Measurements from ENCODE around the gene PPIF. TPM values are rescaled to one million over a fixed set of nuclear protein-coding genes. Genes with fewer than 3 reads are reported as not detected.

Gene PPIF
- total RNA-seq, 6 experiments from 2014 or later = 66.1 to 109 (median 98.9) TPM

DNA sequence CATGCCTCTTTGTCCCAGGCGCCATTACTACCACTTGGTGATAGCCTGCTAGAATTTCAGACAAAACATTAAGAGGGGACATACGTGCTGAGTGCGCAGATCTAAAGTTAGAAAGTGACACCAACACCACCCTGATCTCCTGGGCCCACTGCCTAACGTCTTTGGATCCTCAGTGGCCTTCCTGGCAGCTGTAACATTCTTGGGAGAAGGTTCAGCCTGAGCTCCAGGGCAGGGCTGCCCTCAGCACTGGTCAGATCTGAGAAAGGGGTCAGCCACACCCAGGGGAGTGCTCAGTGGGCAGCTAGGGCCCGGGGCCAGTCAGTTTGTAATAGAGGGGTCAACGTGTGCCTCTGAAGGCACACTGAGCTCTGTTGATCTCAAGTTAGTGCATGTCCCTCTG lies 49.8 kb downstream of the PPIF start:
- Mint-ChIP-seq H3K9me3 (no peaks in the 10 kb centered on the region), H3K4me1 (ENCODE audit: low read depth) (peaks cover 54% of the 10 kb centered on the region), H3K36me3 (ENCODE audit: low read depth) (peaks cover 31% of the 10 kb centered on the region), H3K4me3 (no peak overlapping the region), H3K27ac (peak overlapping the region; percentile 100), H3K27me3 (ENCODE audit: insufficient read depth) (peaks cover 3% of the 10 kb centered on the region)
- DNase-seq = no peak
- no peak for TF ChIP-seq CTCF (IDR thresholded peaks at IDR 0.05)

DNA sequence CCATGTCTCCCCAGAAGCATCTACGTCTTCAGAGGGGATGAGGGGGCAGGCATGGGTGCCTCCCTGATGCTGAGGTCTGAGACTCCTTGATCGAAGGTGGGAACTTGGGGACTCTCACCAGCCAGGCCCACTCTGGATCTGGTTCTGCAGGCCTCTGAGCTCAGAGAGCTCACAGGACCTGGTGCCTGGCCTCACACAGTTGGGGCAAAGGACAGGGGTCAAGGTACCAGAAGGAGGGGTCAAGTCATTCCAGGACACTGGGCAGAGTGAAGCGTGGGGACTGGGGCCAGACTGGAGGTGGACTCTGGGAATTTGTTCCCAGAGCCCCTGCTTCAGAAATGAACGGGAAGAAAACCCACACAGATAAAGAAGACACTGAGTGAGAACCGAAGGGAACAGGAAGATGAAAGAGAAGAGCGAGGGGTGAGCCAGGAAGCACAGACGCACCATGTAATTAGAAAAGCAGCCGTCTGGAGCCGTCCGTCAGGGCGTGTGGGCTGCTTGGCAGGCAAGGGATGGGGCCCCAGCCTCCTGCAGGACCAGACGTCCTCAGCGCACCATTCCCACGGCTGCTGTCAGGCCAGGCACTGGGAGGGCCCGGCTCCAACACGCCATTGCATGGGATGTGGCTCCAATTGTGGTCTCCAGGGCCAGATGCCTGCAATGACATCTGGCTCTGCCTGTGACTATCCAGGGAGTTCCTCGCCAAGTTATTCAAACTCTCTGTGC lies 50.5 kb downstream of the PPIF start:
- TF ChIP-seq CTCF (IDR thresholded peaks at IDR 0.05) = no peak
- peak overlapping the region; percentile 52 for H3K4me3 Mint-ChIP-seq
- peaks cover 48% of the 10 kb centered on the region for H3K4me1 Mint-ChIP-seq (ENCODE audit: low read depth)
- peaks cover 26% of the 10 kb centered on the region for H3K36me3 Mint-ChIP-seq (ENCODE audit: low read depth)
- H3K27me3 Mint-ChIP-seq (ENCODE audit: insufficient read depth) = peaks cover 4% of the 10 kb centered on the region
- H3K9me3 Mint-ChIP-seq = no peaks in the 10 kb centered on the region
- DNase-seq = no peak
- peak overlapping the region; percentile 100 for H3K27ac Mint-ChIP-seq

- H3K36me3 Mint-ChIP-seq (ENCODE audit: low read depth) = peaks cover 16% of the 10 kb centered on the region
- peak overlapping the region; percentile 84 for H3K4me3 Mint-ChIP-seq
- no peak for DNase-seq
- no peaks in the 10 kb centered on the region for H3K9me3 Mint-ChIP-seq
- peaks cover 4% of the 10 kb centered on the region; the same call in 1 of the 2 replicates for H3K27me3 Mint-ChIP-seq (ENCODE audit: insufficient read depth)
- peaks cover 57% of the 10 kb centered on the region for H3K4me1 Mint-ChIP-seq (ENCODE audit: low read depth)
- TF ChIP-seq CTCF (IDR thresholded peaks at IDR 0.05) = no peak
- H3K27ac Mint-ChIP-seq = peak overlapping the region; percentile 100
Observed at GRCh38 chr10:79398642-79399041, 51.4 kb downstream of the PPIF start.

GRCh38 chr10:79399223-79399831 lies 52.1 kb downstream of the PPIF start:
- DNase-seq = peak; percentile 92
- H3K4me1 Mint-ChIP-seq (ENCODE audit: low read depth) = peaks cover 64% of the 10 kb centered on the region

More at GRCh38 chr10:79399223-79399831, 52.1 kb downstream of the PPIF start:
- Mint-ChIP-seq H3K36me3 (ENCODE audit: low read depth) (peaks cover 13% of the 10 kb centered on the region), H3K4me3 (peak overlapping the region; percentile 84), H3K27me3 (ENCODE audit: insufficient read depth) (peaks cover 4% of the 10 kb centered on the region; the same call in 1 of the 2 replicates), H3K27ac (peak overlapping the region; percentile 100), H3K9me3 (no peaks in the 10 kb centered on the region)
- no peak for TF ChIP-seq CTCF (IDR thresholded peaks at IDR 0.05)

Data from HFFc6 (cell line).